ENCODE results near the gene ANO10.
"Not testable (repeated sequence)": the region's sequence is repeated elsewhere in the genome, so short reads cannot be mapped to it uniquely, and the experiment has no call there.

ANO10 gene

DNA sequence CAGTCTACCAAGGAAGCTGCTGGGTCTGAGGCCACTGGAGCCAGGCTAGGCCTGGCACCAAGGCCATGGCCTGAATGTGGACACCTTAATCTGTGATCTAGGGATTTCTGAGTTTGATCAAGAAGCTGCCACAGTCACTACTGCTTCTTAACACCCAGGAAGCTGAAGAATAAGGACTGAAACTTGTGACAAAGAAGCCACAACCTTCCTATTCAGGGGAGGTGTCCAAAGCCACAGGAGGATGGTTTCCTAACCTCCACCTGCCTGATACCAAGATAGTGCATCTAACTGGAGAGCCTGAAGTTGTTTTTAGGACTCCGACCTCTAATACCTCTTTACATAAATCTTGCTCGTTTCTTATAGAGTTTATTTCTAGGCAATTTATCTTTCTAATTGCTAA lies 5.5 kb upstream of the ANO10 start:
- DNase-seq: no peak

DNA sequence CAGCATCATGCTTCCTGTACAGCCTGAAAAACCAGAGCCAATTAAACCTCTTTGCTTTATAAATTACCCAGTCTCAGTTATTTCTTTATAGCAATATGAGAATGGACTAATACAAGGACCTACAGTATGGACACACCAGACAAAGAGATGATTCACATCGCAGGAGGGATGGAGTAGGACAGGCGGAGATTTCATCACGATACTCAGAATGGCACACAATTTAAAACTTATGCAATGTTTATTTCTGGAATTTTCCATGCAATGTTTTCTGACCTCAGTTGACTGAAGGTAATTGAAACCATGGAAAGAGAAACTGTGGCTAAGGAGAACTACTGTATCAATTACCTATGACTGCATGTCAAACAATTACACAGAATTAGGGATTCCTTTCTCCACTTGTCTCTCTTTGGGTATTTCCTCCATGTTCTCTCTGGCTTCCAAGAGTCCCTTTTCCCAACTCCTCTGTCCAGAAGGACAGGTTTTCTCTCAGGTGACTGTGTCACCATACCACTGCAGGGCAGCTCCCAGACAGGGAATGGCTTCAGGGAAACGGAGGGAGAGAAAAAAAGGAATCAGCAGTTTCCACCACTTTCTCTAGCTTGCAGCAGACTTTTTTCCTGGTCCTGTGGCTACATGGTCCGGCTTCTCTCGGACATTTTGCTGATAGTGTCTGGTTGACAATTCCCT lies 3.0 kb upstream of the ANO10 start:
- no peak for DNase-seq

GRCh38 chr3:43620831-43621655 lies 768 bp downstream of the ANO10 start:
- DNase-seq: no peak

GRCh38 chr3:43619588-43619987 lies 2.2 kb downstream of the ANO10 start:
- no peak for DNase-seq

DNA sequence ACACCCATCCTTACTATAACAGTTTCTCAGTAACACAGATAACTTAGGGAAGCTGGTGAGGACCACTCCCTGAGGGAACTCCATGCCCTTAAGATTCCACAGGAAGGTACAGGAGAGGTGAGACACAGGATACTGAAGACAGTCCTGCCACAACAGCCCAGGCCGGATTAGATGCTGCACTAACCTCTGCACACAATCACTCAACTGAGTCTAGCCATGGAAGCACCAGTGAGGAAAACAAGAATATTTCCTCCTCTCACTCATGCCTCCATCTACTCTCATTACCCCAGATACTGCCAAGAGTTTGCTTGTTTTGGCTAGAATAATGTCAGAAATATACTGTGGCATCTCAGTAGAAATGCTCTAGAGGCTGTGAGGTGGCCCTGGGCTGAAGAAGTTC lies 3.7 kb downstream of the ANO10 start:
- DNase-seq: no peak

DNA sequence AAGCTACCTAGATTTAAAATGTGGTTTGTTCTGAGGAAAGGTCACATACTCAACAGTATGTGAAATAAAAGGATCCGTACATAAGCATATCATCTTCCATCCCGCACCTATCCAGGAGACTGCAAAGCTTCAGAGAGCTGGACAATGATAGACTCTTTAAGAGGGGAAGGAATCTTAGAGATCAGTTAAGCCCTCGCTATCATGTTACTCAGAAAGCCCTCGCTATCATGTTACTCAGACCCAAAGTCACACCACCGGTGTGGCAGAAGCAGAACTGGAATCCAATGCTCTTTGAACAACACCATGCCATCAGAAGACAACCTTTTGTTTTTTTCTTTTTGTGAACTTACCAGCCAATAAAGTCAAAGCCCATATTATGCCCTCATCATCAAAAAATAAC lies 5.8 kb downstream of the ANO10 start:
- DNase-seq: no peak

- DNase-seq: no peak
Observed at GRCh38 chr3:43615133-43615532, 6.7 kb downstream of the ANO10 start.

GRCh38 chr3:43613976-43614375 lies 7.8 kb downstream of the ANO10 start:
- DNase-seq: no peak

- DNase-seq: no peak
Observed at GRCh38 chr3:43612419-43612818, 9.4 kb downstream of the ANO10 start.

GRCh38 chr3:43609406-43609805 lies 12.4 kb downstream of the ANO10 start:
- no peak for DNase-seq

- no peak for DNase-seq
Observed at GRCh38 chr3:43608751-43609150, 13.1 kb downstream of the ANO10 start.

GRCh38 chr3:43606284-43606683 lies 15.5 kb downstream of the ANO10 start:
- DNase-seq: no peak

GRCh38 chr3:43599959-43600358 lies 21.9 kb downstream of the ANO10 start:
- not testable (repeated sequence) for DNase-seq

DNA sequence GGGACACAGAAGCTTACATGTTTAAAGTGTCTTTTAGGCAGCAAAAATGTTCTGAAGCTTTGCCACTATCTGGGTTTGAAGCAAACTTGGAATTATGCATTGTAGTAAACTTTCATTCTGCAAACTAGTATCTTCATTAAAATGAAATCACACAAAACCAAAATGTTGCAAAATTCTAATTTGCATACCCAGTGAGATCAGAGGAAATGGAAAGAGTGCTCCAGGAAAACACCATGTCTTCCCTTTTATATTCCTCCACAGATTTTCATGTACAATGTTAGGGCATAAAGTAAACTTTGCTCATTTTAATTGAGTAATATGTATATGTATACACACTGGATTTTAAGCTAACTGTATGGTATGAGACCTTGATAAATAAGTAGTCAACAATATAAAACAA lies 23.9 kb downstream of the ANO10 start:
- no peak for DNase-seq

DNA sequence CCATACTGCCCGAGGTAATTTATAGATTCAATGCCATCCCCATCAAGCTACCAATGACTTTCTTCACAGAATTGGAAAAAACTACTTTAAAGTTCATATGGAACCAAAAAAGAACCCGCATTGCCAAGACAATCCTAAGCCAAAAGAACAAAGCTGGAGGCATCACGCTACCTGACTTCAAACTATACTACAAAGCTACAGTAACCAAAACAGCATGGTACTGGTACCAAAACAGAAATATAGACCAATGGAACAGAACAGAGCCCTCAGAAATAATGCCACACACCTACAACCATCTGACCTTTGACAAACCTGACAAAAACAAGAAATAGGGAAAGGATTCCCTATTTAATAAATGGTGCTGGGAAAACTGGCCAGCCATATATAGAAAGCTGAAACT lies 25.6 kb downstream of the ANO10 start:
- DNase-seq: not testable (repeated sequence)

DNA sequence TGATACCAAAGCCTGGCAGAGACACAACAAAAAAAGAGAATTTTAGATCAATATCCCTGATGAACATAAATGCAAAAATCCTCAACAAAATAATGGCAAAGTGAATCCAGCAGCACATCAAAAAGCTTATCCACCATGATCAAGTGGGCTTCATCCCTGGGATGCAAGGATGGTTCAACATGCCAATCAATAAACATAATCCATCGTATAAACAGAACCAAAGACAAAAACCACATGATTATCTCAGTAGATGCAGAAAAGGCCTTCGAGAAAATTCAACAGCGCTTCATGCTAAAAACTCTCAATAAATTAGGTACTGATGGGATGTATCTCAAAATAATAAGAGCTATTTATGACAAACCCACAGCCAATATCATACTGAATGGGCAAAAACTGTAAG lies 26.5 kb downstream of the ANO10 start:
- DNase-seq: not testable (repeated sequence)

- not testable (repeated sequence) for DNase-seq
Observed at GRCh38 chr3:43593588-43593987, 28.2 kb downstream of the ANO10 start.

GRCh38 chr3:43591866-43592265 lies 29.9 kb downstream of the ANO10 start:
- not testable (repeated sequence) for DNase-seq

DNA sequence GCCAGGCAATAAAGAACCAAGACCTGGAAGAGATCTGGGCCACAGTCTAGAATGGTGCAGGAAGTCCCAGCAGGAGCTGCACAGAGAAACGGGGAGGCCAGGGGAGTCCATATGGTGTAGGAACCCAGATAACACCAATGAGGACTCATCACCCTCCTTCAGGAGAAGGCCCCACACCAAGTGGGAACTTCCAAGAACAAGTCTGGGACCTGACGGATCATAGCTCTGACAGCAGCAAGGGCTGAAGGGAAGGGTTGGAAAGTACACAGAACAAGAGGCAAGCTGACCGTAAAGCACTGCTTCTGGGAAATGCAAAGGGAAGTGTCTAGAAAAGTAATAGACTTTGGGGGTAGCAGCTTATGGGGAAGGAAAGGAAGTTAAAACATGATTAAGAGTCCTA lies 34.5 kb downstream of the ANO10 start:
- no peak for DNase-seq

DNA sequence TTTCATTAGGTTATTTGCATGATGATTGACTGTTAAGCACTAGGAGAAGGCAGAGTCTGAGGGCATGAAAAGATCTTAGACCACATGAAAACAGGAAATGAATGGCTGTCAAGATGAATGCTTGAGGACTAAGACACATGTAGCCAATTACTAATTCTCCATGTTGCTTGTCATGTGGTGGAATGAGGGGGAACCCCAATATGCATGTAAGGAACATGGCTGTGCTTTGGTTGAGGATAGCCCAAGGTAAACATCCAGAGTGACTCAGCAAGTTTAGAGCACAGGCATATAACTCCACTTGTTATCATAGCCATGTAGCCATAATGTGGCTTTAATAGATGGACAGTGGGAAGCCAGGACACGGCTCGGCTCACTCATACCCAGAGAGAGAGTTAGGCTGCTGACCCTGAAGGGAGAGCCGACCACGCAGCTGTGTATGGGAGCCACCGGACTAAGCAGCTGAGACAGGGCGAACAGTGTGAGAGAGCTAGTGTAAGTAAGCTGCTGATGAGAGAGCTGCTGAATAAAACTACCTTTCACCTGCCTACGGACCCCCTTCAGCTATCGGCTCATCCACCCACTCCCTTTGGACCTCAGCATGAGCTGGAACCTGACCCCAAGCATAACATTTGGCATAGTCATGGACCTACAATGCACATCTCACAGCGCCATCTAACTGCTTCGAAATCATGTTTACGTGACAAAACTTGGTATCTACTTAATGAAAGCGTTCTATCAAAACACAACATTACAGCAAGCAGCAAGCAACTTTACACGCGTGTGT lies 37.6 kb downstream of the ANO10 start:
- DNase-seq: no peak

- no peak for DNase-seq
Observed at GRCh38 chr3:43583481-43583880, 38.3 kb downstream of the ANO10 start.

DNA sequence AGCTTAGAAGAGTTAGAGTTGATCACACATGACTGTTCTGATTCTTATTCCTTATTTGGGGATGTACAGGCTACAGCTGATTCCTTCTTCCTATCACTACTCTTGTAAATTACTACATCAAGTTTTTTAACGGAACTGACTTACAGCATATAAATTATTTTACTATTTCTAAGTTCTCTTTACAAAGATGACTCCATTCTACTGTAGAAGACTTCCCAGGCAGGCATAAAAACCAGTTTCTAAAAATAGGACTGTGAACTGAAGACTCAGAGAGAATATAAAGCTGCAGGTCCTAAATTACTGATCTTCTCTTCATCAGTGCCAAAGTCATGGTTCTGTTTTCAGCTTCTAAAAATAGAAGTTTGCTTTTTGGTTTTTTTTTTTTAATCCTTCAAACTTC lies 38.9 kb downstream of the ANO10 start:
- no peak for DNase-seq

- DNase-seq: no peak
Observed at GRCh38 chr3:43581343-43581742, 40.5 kb downstream of the ANO10 start.

DNA sequence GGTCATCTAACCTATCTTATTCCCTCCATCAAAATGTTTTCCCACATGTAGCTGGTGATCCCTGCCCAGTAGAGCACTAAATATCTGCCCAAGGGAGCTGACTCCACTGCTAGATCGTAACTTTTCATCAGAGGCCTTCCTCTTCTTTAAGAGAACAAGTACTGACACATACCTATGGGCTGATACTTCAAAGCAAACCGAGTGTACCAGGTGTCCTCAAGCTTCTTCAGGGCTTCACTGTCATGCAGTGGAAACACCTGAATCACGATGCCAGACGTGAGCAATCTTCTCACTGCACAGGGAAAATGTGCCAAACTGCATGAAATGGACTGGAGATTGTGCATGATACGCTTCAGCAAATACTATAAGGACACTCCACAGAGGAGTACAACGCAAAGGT lies 41.6 kb downstream of the ANO10 start:
- no peak for DNase-seq

Measured in NCI-H748 treated with DMSO at 0.1 percent for 48 hours (cell line).